PFSK-1 (cell line): Measurements from ENCODE around the gene TREML2.

Source experiments
- FOXP2 ChIP-seq: optimal IDR thresholded peaks from 2 replicates; pipeline ENCODE3; 2011; ENCODE audit warnings: borderline replicate concordance, control low read depth, inconsistent platforms; ENCODE audit not compliant: insufficient read depth; ENCODE audit errors: extremely low read length, extremely low read depth
- POLR2AphosphoS5 ChIP-seq: IDR thresholded peaks from 2 replicates; pipeline ENCODE4 v1.6.1; 2012; ENCODE audit warnings: low read depth, mild to moderate bottlenecking, control low read depth, low read length, moderate library complexity
- SIN3A ChIP-seq: IDR thresholded peaks from 2 replicates; pipeline ENCODE4 v1.6.1; 2012; ENCODE audit warnings: mild to moderate bottlenecking, low read length, moderate library complexity, borderline replicate concordance; ENCODE audit not compliant: insufficient read depth
- TAF1 ChIP-seq: IDR thresholded peaks from 2 replicates; pipeline ENCODE4 v1.6.1; 2012; ENCODE audit warnings: low read length, control low read depth, borderline replicate concordance; ENCODE audit not compliant: insufficient read depth
- TF ChIP-seq, protein P1 (sequence below), 2 experiments: IDR thresholded peaks; 2 replicates each; pipeline versions ENCODE4 v1.6.1 to v1.8.0; 2011 to 2012; ENCODE audit warnings: low read depth in 2 of 2, low read length in 2 of 2, control low read depth in 1 of 2, inconsistent platforms in 1 of 2, mild to moderate bottlenecking in 1 of 2, moderate library complexity in 1 of 2; ENCODE audit not compliant: insufficient read depth in 1 of 2

Gene TREML2

DNA sequence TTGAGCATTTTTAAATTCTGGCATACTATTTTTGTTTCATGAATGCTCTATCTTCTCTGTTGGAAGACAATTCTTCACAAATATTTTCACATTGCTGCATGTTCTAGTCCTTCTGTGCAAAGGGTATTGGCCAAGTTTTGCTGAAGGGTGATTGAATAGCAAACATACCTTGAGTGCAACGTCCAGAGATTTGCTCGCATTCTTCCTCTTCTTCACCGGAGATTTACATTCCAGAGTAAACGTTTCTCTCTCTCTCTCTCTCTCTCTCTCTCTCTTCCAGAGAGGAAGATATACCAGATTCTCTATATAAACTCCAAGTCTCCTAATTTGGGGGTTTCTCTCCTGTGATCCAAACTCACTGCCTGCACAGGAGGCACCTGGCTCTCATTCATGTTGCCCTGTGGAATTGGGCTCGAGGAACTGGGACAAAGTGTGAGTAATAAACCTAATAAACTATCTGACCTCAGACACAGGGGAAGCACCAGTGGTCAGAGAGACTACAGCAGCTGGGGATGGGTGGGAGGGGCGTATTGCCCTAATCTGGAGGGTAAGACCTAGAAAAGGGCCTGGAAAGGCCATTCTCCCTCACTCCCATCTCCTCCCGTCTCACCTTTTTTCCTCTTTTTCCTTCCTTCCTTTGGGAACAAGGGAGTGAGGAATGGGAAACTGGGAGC lies 45.7 kb downstream of the TREML2 start:
- TF ChIP-seq SIN3A, result no peak
- TF ChIP-seq TAF1, result no peak
- no peak for TF ChIP-seq FOXP2
- TF ChIP-seq POLR2AphosphoS5, result no peak
- TF ChIP-seq, protein P1, sequence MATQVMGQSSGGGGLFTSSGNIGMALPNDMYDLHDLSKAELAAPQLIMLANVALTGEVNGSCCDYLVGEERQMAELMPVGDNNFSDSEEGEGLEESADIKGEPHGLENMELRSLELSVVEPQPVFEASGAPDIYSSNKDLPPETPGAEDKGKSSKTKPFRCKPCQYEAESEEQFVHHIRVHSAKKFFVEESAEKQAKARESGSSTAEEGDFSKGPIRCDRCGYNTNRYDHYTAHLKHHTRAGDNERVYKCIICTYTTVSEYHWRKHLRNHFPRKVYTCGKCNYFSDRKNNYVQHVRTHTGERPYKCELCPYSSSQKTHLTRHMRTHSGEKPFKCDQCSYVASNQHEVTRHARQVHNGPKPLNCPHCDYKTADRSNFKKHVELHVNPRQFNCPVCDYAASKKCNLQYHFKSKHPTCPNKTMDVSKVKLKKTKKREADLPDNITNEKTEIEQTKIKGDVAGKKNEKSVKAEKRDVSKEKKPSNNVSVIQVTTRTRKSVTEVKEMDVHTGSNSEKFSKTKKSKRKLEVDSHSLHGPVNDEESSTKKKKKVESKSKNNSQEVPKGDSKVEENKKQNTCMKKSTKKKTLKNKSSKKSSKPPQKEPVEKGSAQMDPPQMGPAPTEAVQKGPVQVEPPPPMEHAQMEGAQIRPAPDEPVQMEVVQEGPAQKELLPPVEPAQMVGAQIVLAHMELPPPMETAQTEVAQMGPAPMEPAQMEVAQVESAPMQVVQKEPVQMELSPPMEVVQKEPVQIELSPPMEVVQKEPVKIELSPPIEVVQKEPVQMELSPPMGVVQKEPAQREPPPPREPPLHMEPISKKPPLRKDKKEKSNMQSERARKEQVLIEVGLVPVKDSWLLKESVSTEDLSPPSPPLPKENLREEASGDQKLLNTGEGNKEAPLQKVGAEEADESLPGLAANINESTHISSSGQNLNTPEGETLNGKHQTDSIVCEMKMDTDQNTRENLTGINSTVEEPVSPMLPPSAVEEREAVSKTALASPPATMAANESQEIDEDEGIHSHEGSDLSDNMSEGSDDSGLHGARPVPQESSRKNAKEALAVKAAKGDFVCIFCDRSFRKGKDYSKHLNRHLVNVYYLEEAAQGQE (IDR thresholded peaks at IDR 0.05; ENCODE audit: insufficient read depth in 1 of 2, low read depth in 2 of 2, low read length in 2 of 2), result no peak

DNA sequence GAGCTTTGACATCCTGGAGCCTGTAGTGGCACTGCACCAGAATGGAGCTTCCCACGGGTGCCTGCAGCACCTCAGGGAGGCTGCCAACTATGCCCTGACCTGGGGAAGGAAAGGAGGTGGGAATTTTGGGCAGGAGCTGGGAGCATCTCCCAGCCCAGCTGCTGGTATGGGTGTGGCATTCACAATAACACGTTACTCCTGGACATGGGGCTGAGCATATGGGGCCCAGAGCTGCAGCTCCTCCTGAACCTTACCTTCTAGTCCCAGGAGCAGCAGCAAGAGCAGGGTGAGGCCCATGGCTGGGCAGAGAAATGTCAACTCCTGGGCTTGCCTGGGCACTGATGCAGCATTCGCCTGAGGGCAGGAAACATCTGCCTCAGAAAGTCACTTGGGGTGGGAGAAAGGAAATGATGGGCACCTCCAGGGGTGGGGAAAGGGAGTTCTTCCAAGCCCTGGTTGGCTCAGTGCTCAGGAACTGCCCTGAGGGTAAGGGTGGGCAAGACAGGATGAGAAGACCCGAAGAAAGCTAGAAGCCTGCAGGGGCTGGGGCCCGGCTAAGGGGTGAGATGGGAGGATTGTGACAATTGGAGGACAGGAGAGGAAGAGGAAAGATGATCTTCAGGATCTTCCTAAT lies 46.8 kb downstream of the TREML2 start, which contains the start of gene TREML1:
TREML1 (minus strand) TSS at position 356 of the 634 bp plus-strand sequence; CDS start at position 297, 59 bp downstream.
- TF ChIP-seq FOXP2 (no peak), TAF1 (no peak), POLR2AphosphoS5 (no peak), SIN3A (no peak)
- TF ChIP-seq, protein P1 (IDR thresholded peaks at IDR 0.05; ENCODE audit: insufficient read depth in 1 of 2, low read depth in 2 of 2, low read length in 2 of 2), result no peak

DNA sequence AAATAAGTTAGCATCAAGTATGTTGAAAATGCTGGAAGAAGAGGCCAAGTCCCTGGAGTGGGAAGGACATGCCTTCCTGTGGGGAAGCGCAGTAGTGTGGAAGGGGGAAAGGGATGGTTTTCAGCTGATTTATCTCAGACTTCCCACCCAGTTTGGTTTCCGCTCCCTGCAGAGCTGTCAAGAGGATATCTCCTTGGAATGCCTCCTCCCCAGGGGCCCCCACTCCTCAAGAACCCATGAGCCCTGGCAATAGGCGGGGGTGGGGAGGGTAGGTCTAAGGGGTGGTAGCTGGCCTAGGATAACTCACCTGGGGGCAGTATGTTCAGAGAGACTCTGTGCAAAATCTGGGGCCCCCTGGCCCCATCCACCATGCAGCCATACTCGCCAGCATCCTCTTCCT lies 47.5 kb downstream of the TREML2 start:
- TF ChIP-seq FOXP2 (no peak), POLR2AphosphoS5 (no peak), SIN3A (no peak), TAF1 (no peak)
- TF ChIP-seq, protein P1 (IDR thresholded peaks at IDR 0.05; ENCODE audit: insufficient read depth in 1 of 2, low read depth in 2 of 2, low read length in 2 of 2), result no peak

DNA sequence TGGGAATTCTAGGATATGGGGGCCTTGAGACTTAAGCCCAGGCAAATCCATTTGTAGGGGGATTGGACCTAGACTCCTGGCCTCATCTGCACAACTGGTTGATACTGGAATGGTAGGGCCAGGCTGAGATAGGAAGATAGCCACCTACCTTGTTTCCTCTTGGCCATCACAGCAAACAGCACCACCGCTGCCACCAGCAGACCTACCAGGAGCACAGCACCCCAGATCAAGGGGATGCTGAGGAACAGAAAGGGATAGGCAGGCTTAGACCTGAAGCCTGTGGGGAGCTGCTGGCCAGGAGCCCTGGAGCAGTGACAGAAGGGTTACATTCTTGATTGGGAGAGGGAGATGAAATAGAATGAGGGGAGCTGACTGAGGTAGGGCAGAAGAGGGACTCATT lies 50.3 kb downstream of the TREML2 start:
- TF ChIP-seq SIN3A (no peak), POLR2AphosphoS5 (no peak), TAF1 (no peak), FOXP2 (no peak)
- TF ChIP-seq, protein P1 (IDR thresholded peaks at IDR 0.05; ENCODE audit: insufficient read depth in 1 of 2, low read depth in 2 of 2, low read length in 2 of 2), result no peak
